Right lobe of liver (tissue), 6 donors: ENCODE results near the gene DDX27. TPM values are rescaled to one million over a fixed set of nuclear protein-coding genes. Genes with fewer than 3 reads are reported as not detected.

Experiments used
- ATAC-seq, 4 donors: fragments of 200-7000 bp; cut with Tn5 transposase; one replicate each; pipeline ENCODE4 v1.9.1; 2020; ENCODE audit warnings: mild to moderate bottlenecking in 4 of 4, moderate library complexity in 4 of 4
- DNase-seq, 3 donors: peaks; one replicate each; pipeline ENCODE4 v3.0.0-alpha.2; 2020
- H3K27ac ChIP-seq, 3 donors: fragments of 200-600 bp; one replicate each; pipeline ENCODE4 v1.8.0; 2022
- H3K27me3 ChIP-seq, 2 donors: fragments of 200-600 bp; one replicate each; pipeline ENCODE4 v1.8.0; 2022
- H3K36me3 ChIP-seq, 4 donors: fragments of 200-600 bp; sonication (generic) in 1 of 4; one replicate each; pipeline versions ENCODE4 v1.5.1 to v1.8.0; 2017 to 2022; ENCODE audit warnings: control low read depth in 1 of 4
- H3K4me1 ChIP-seq, 4 donors: fragments of 200-600 bp; sonication (generic) in 1 of 4; one replicate each; pipeline versions ENCODE4 v1.5.1 to v1.8.0; 2017 to 2022; ENCODE audit warnings: control low read depth in 1 of 4
- H3K4me3 ChIP-seq, 3 donors: fragments of 200-600 bp; one replicate each; pipeline ENCODE4 v1.8.0; 2022
- H3K9me3 ChIP-seq, 4 donors: fragments of 200-600 bp; sonication (generic) in 1 of 4; one replicate each; pipeline versions ENCODE4 v1.5.1 to v1.8.0; 2017 to 2022; ENCODE audit warnings: control low read depth in 1 of 4
- POLR2A ChIP-seq: fragments of 450-650 bp; IDR thresholded peaks from one replicate; pipeline ENCODE4 v1.6.1; 2017; ENCODE audit warnings: antibody characterized with exemption, mild to moderate bottlenecking
- WGBS: methylation state at CpG from one replicate; pipeline ENCODE4 v1.1.6; 2018; ENCODE audit warnings: low coverage, low lambda C conversion rate; ENCODE audit not compliant: insufficient coverage; ENCODE audit errors: missing lambda C conversion rate; 5-methylcytosine and 5-hydroxymethylcytosine counted together
- intact Hi-C, 2 donors: fragments of 100-400 bp; cut with DNase I; formaldehyde crosslinking; loops; one replicate each; pipeline versions ENCODE4 v1.11.2 to v1.14.1; 2022
- total RNA-seq, 6 experiments: library from RNA; depleted of rRNA in 2 of 6; stranded (reverse); fragments of >200 nt in 2 of 6; fragmentation: NEBNext Ultra II Directional in 3 of 6; extraction: Animal tissue kit (Norgen Biotek cat#: 25700) in 3 of 6; gene quantifications; one replicate each; pipeline versions ENCODE4 v1.1.0 to v1.2.4, GENCODE V29; 2016 to 2023
- TF ChIP-seq, protein P1 (sequence below), 4 donors: fragments of 200-600 bp in 3 of 4; fragments of 450-650 bp in 1 of 4; IDR thresholded peaks; one replicate each; pipeline versions ENCODE4 v1.5.1 to v1.8.0; 2016 to 2022; ENCODE audit warnings: antibody characterized with exemption in 4 of 4, mild to moderate bottlenecking in 2 of 4
- donor health status: DM: no; HTN: yes; CAD: no.
- donor health status: DM: no; HTN: no; CAD: no.
- donor health status: DM: no; HTN: no; CAD: no.
- donor health status: DM: no; HTN: yes; CAD: no.
- donor health status: DM: no; HTN: yes; CAD: no.

The DDX27 gene
- total RNA-seq, 6 experiments from 2014 or later, result 7.6 to 15.7 (median 11.6) TPM

DNA sequence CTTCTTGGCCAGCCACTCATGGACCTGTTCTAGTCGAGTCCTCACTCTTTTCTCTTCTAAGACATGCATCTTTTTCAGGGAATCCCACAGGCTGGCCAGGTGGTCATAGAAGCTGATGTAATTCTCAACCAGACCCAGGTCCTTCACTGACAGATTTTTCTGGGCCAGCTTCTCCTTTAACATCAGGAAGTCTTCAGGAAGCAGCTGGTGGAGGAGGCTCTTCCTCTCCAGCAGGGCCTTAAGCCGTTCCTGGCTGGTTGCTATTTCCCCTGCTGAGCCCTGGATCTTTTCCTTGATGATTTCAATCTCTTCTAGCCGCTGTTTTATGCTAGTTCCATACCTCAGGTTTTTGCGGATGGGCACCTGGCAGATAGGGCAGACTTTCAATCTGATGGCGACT is 28.6 kb downstream of the DDX27 start:
- Histone ChIP-seq H3K27me3 (no peaks in the 10 kb centered on the region), H3K36me3 (peaks cover 4 to 97% (median 42%) of the 10 kb centered on the region in 4 donors), H3K4me3 (no peak overlapping the region), H3K27ac (no peak overlapping the region), H3K4me1 (no peaks in the 10 kb centered on the region), H3K9me3 (no peaks in the 10 kb centered on the region)
- intact Hi-C loops, result no loop called here
- 56% methylated on average over 5 of the region's 5 CpGs for whole genome bisulfite sequencing
- ATAC-seq, result peak; percentile 15 to 34 (median 26)
- no peak for TF ChIP-seq POLR2A
- TF ChIP-seq, protein P1, sequence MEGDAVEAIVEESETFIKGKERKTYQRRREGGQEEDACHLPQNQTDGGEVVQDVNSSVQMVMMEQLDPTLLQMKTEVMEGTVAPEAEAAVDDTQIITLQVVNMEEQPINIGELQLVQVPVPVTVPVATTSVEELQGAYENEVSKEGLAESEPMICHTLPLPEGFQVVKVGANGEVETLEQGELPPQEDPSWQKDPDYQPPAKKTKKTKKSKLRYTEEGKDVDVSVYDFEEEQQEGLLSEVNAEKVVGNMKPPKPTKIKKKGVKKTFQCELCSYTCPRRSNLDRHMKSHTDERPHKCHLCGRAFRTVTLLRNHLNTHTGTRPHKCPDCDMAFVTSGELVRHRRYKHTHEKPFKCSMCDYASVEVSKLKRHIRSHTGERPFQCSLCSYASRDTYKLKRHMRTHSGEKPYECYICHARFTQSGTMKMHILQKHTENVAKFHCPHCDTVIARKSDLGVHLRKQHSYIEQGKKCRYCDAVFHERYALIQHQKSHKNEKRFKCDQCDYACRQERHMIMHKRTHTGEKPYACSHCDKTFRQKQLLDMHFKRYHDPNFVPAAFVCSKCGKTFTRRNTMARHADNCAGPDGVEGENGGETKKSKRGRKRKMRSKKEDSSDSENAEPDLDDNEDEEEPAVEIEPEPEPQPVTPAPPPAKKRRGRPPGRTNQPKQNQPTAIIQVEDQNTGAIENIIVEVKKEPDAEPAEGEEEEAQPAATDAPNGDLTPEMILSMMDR (IDR thresholded peaks at IDR 0.05), result no peak
- no peak for DNase-seq

DNA sequence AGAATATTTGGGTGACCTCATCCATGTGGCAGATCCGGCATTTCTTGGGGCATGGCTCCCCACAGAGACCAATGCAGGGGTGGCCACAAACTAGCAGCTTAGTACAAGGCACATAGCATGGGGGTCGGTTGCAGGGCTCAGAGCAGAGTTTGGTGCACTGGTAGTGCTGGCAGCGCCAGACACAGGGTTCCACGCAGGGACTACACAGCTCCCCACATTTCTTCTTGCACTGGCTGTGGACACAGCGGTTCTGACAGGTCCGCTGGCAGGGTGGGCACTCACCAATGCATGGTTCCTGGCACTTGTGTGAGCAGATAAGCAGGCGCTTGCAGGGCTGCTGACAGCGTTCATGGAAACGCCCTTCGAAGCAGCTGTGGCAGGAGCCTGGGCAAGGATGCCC is 29.1 kb downstream of the DDX27 start:
- no peak overlapping the region for H3K4me3 ChIP-seq
- H3K27me3 ChIP-seq, result no peaks in the 10 kb centered on the region
- H3K27ac ChIP-seq, result no peak overlapping the region
- intact Hi-C loops, result no loop called here
- ATAC-seq, result no peak
- no peaks in the 10 kb centered on the region for H3K9me3 ChIP-seq
- DNase-seq, result no peak
- H3K4me1 ChIP-seq, result no peaks in the 10 kb centered on the region
- WGBS, result 40% methylated on average over 1 of the region's 10 CpGs
- TF ChIP-seq, protein P1 (IDR thresholded peaks at IDR 0.05), result no peak
- TF ChIP-seq POLR2A, result no peak
- peaks cover 4 to 97% (median 44%) of the 10 kb centered on the region in 4 donors for H3K36me3 ChIP-seq

DNA sequence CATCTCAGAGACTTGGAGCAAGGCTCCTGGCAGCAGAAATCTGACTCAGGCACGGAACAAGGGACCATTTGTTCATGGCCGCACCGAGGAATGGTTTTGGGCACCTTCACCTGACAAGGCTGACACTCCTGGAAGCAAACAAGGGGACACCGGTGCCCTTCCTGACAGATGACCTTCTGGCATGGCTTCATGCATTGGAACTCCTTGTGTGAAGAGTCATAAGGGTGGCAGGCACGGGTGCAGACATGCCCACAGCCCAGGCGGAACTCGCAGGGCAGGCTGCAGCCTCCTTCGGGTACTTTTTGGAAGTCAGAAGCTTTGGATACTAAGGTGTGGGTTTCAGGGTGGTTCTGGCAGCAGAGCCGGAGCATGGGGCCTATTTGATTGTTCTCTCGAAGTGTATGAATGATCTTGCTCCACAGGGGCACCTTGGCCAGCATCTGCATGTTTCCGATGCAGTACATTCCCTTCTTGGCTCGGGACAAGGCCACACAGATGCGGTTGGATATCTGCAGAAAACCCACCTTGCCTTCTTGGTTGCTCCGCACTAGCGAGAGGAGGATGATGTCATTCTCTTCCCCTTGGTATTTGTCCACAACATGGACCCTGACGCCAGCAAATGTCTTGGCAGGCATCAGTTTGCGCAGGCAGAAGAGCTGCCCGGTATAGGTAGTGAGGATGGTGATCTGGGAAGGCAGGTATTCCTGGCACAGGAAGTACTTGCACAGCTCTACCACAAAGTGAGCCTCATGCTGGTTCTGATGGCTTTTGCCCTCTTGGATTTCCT is 29.9 kb downstream of the DDX27 start:
- Histone ChIP-seq H3K4me3 (no peak overlapping the region), H3K9me3 (no peaks in the 10 kb centered on the region), H3K27ac (no peak overlapping the region), H3K27me3 (no peaks in the 10 kb centered on the region), H3K36me3 (peaks cover 4 to 96% (median 42%) of the 10 kb centered on the region in 4 donors), H3K4me1 (no peaks in the 10 kb centered on the region)
- WGBS, result 86% methylated on average over 10 of the region's 18 CpGs
- ATAC-seq (no peak), DNase-seq (no peak)
- intact Hi-C loops, result no loop called here
- TF ChIP-seq, protein P1 (IDR thresholded peaks at IDR 0.05), result no peak
- no peak for TF ChIP-seq POLR2A

DNA sequence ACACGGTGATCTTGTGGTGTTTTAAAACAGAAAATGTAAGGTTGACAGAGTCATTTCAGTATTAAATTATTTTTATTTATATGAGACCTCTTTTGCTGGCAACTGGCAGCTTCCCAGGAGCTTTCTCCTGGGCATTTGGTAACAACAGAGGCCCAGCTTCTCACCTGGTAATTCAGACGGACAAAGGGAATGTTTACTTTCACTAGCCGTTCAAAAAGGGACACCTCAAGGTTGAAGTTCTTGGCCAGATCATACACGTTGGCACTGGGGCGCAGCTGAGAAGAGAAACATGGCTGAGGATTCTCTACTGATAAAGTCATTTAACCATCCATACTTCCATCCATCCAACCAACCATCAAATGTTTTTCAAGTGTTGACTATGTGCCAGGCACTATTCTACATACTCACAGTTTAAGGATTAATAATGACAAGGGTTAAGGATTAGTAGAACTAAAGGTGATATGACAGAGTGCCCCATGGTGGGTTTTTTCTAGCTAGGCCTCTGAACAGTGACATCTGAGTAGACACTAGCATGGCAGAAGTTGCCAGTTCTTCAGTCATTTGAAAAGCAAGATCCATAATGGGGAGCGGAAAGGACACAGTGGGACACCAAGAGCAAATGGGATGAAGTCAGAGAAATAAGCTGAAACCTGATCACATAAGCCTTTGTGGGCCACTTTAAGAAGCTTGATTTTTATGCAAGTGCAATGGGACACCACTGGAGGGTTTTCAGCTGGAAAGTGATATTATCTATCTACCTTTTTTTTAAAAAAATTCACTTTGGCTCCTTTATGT is 33.5 kb downstream of the DDX27 start:
- Histone ChIP-seq H3K27me3 (no peaks in the 10 kb centered on the region), H3K27ac (no peak overlapping the region), H3K4me1 (no peaks in the 10 kb centered on the region), H3K4me3 (no peak overlapping the region), H3K36me3 (peaks cover 5 to 97% (median 48%) of the 10 kb centered on the region in 4 donors), H3K9me3 (no peaks in the 10 kb centered on the region)
- no peak for TF ChIP-seq POLR2A
- TF ChIP-seq, protein P1 (IDR thresholded peaks at IDR 0.05), result no peak
- intact Hi-C loops, result no loop called here
- ATAC-seq (peak in 1 of 4 donors; percentile 53), DNase-seq (no peak)
- WGBS, result 61% methylated on average over 6 of the region's 6 CpGs
